BLaER1 (cell line): ENCODE data around the gene MTM1.

ENCODE experiments used
- H3K27ac ChIP-seq: shearing (Covaris generic); formaldehyde crosslinking; 2 replicates; pipeline ENCODE4 v1.8.1; 2022
- H3K27me3 ChIP-seq: shearing (Covaris generic); formaldehyde crosslinking; 2 replicates; pipeline ENCODE4 v1.8.1; 2022
- H3K36me3 ChIP-seq: shearing (Covaris generic); formaldehyde crosslinking; 2 replicates; pipeline ENCODE4 v1.8.1; 2022
- H3K4me1 ChIP-seq: shearing (Covaris generic); formaldehyde crosslinking; 2 replicates; pipeline ENCODE4 v1.8.1; 2022
- H3K4me2 ChIP-seq: shearing (Covaris generic); formaldehyde crosslinking; 2 replicates; pipeline ENCODE4 v1.8.1; 2022
- H3K4me3 ChIP-seq: shearing (Covaris generic); formaldehyde crosslinking; 2 replicates; pipeline ENCODE4 v1.8.1; 2022
- H3K9ac ChIP-seq: shearing (Covaris generic); formaldehyde crosslinking; 2 replicates; pipeline ENCODE4 v1.8.1; 2022
- H3K9me3 ChIP-seq: shearing (Covaris generic); formaldehyde crosslinking; 2 replicates; pipeline ENCODE4 v1.8.1; 2022
- H4K20me1 ChIP-seq: shearing (Covaris generic); formaldehyde crosslinking; 2 replicates; pipeline ENCODE4 v1.8.1; 2022
- Cebpa-rat ChIP-seq: shearing (Covaris generic); IDR thresholded peaks from 2 replicates; pipeline ENCODE4 v1.8.1; 2022

MTM1 gene

GRCh38 chrX:150587585-150588503 is 19.4 kb downstream of the MTM1 start:
- H3K4me1 ChIP-seq, result no peaks in the 10 kb centered on the region
- no peak overlapping the region for H3K4me3 ChIP-seq
- H3K9me3 ChIP-seq, result no peaks in the 10 kb centered on the region
- no peak for TF ChIP-seq Cebpa-rat
- no peak overlapping the region for H3K4me2 ChIP-seq
- H3K27me3 ChIP-seq, result no peaks in the 10 kb centered on the region
- H3K36me3 ChIP-seq, result no peaks in the 10 kb centered on the region
- peaks cover 52% of the 10 kb centered on the region; the same call in 1 of the 2 replicates for H4K20me1 ChIP-seq
- no peak overlapping the region for H3K27ac ChIP-seq
- no peak overlapping the region for H3K9ac ChIP-seq

DNA sequence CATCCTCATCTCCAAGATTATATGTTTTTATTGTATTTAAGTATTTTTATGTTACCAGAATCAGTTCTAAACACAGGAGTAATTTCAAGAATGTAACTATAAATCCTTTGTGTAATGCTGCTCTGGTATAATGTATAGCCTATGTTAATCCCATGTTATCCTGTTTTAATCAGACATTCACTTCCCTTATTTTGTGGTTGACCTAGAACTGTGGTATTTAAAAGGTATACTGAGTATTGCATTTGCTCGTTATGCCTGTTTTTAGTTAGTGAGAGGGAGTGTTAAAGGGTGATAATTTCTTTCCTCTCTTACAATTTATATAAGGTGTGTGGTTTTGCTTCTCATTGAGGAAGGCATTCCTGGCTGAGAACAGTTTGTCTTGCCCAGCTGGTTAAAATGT is 26.2 kb downstream of the MTM1 start:
- H3K4me2 ChIP-seq, result no peak overlapping the region
- H3K4me3 ChIP-seq, result no peak overlapping the region

GRCh38 chrX:150599226-150599625 is 30.8 kb downstream of the MTM1 start:
- H3K9ac ChIP-seq, result no peak overlapping the region
- no peaks in the 10 kb centered on the region for H3K9me3 ChIP-seq
- H3K4me1 ChIP-seq, result no peaks in the 10 kb centered on the region
- H3K4me2 ChIP-seq, result no peak overlapping the region
- H3K4me3 ChIP-seq, result no peak overlapping the region
- H4K20me1 ChIP-seq, result 0 out of 2 replicates have a peak, but pooled peaks cover 11% of the 10 kb centered on the region
- peaks cover 20% of the 10 kb centered on the region for H3K36me3 ChIP-seq
- no peaks in the 10 kb centered on the region for H3K27me3 ChIP-seq
- H3K27ac ChIP-seq, result no peak overlapping the region
- no peak for TF ChIP-seq Cebpa-rat

More for the DNA sequence above, 26.2 kb downstream of the MTM1 start:
- H3K4me1 ChIP-seq, result no peaks in the 10 kb centered on the region
- H4K20me1 ChIP-seq, result peaks cover 30% of the 10 kb centered on the region; the same call in 1 of the 2 replicates
- TF ChIP-seq Cebpa-rat, result no peak
- no peak overlapping the region for H3K9ac ChIP-seq
- no peaks in the 10 kb centered on the region for H3K27me3 ChIP-seq
- H3K9me3 ChIP-seq, result no peaks in the 10 kb centered on the region
- H3K27ac ChIP-seq, result no peak overlapping the region
- H3K36me3 ChIP-seq, result no peaks in the 10 kb centered on the region; the same call in 1 of the 2 replicates

GRCh38 chrX:150602296-150602695 is 33.9 kb downstream of the MTM1 start:
- H3K27ac ChIP-seq, result no peak overlapping the region

GRCh38 chrX:150602743-150603142 is 34.3 kb downstream of the MTM1 start:
- H3K36me3 ChIP-seq, result peaks cover 25% of the 10 kb centered on the region
- no peak for TF ChIP-seq Cebpa-rat
- H3K27me3 ChIP-seq, result no peaks in the 10 kb centered on the region

More at GRCh38 chrX:150602296-150602695, 33.9 kb downstream of the MTM1 start:
- no peak for TF ChIP-seq Cebpa-rat
- no peaks in the 10 kb centered on the region for H3K9me3 ChIP-seq
- no peak overlapping the region for H3K4me3 ChIP-seq
- no peaks in the 10 kb centered on the region for H3K27me3 ChIP-seq
- H3K4me2 ChIP-seq, result no peak overlapping the region
- no peaks in the 10 kb centered on the region for H4K20me1 ChIP-seq
- no peaks in the 10 kb centered on the region for H3K4me1 ChIP-seq
- H3K36me3 ChIP-seq, result peaks cover 25% of the 10 kb centered on the region
- no peak overlapping the region for H3K9ac ChIP-seq

GRCh38 chrX:150605603-150606002 is 37.2 kb downstream of the MTM1 start:
- H3K4me1 ChIP-seq, result no peaks in the 10 kb centered on the region
- H3K27me3 ChIP-seq, result no peaks in the 10 kb centered on the region
- H3K9ac ChIP-seq, result no peak overlapping the region
- no peak overlapping the region for H3K27ac ChIP-seq
- H3K9me3 ChIP-seq, result no peaks in the 10 kb centered on the region
- no peak for TF ChIP-seq Cebpa-rat
- H3K4me2 ChIP-seq, result no peak overlapping the region
- H4K20me1 ChIP-seq, result no peaks in the 10 kb centered on the region
- H3K36me3 ChIP-seq, result peaks cover 25% of the 10 kb centered on the region
- H3K4me3 ChIP-seq, result no peak overlapping the region

More at GRCh38 chrX:150602743-150603142, 34.3 kb downstream of the MTM1 start:
- Histone ChIP-seq H3K4me1 (no peaks in the 10 kb centered on the region), H3K9me3 (no peaks in the 10 kb centered on the region), H3K27ac (no peak overlapping the region), H4K20me1 (no peaks in the 10 kb centered on the region), H3K9ac (no peak overlapping the region), H3K4me2 (no peak overlapping the region), H3K4me3 (no peak overlapping the region)

GRCh38 chrX:150607201-150607600 is 38.8 kb downstream of the MTM1 start:
- Histone ChIP-seq H3K4me1 (no peaks in the 10 kb centered on the region), H3K9me3 (no peaks in the 10 kb centered on the region), H3K4me2 (no peak overlapping the region), H3K4me3 (no peak overlapping the region), H4K20me1 (no peaks in the 10 kb centered on the region), H3K27me3 (no peaks in the 10 kb centered on the region), H3K27ac (no peak overlapping the region), H3K36me3 (peaks cover 16% of the 10 kb centered on the region), H3K9ac (no peak overlapping the region)
- TF ChIP-seq Cebpa-rat, result no peak

GRCh38 chrX:150610043-150610442 is 41.6 kb downstream of the MTM1 start:
- Histone ChIP-seq H3K9ac (no peak overlapping the region), H4K20me1 (no peaks in the 10 kb centered on the region), H3K4me1 (no peaks in the 10 kb centered on the region), H3K4me3 (no peak overlapping the region), H3K27me3 (no peaks in the 10 kb centered on the region), H3K27ac (no peak overlapping the region), H3K4me2 (no peak overlapping the region), H3K36me3 (peaks cover 12% of the 10 kb centered on the region), H3K9me3 (no peaks in the 10 kb centered on the region)
- TF ChIP-seq Cebpa-rat, result no peak

GRCh38 chrX:150610446-150610845 is 42.0 kb downstream of the MTM1 start:
- no peaks in the 10 kb centered on the region for H3K9me3 ChIP-seq
- no peak overlapping the region for H3K4me3 ChIP-seq
- H3K36me3 ChIP-seq, result peaks cover 12% of the 10 kb centered on the region
- no peak for TF ChIP-seq Cebpa-rat
- H3K4me1 ChIP-seq, result no peaks in the 10 kb centered on the region
- H3K4me2 ChIP-seq, result no peak overlapping the region
- no peaks in the 10 kb centered on the region for H3K27me3 ChIP-seq
- no peak overlapping the region for H3K9ac ChIP-seq
- H3K27ac ChIP-seq, result no peak overlapping the region
- H4K20me1 ChIP-seq, result no peaks in the 10 kb centered on the region

GRCh38 chrX:150615356-150615755 is 46.9 kb downstream of the MTM1 start:
- TF ChIP-seq Cebpa-rat, result no peak
- Histone ChIP-seq H3K27ac (no peak overlapping the region), H3K4me2 (no peak overlapping the region), H3K27me3 (no peaks in the 10 kb centered on the region), H3K36me3 (peaks cover 26% of the 10 kb centered on the region), H4K20me1 (no peaks in the 10 kb centered on the region), H3K4me1 (no peaks in the 10 kb centered on the region), H3K9ac (no peak overlapping the region), H3K9me3 (no peaks in the 10 kb centered on the region), H3K4me3 (no peak overlapping the region)
